ENCODE measurements around the gene NHLRC2.

Gene NHLRC2

GRCh38 chr10:113865901-113866300, 11.4 kb downstream of the NHLRC2 start:
- no peak for DNase-seq (ENCODE audit: low spot score)

DNA sequence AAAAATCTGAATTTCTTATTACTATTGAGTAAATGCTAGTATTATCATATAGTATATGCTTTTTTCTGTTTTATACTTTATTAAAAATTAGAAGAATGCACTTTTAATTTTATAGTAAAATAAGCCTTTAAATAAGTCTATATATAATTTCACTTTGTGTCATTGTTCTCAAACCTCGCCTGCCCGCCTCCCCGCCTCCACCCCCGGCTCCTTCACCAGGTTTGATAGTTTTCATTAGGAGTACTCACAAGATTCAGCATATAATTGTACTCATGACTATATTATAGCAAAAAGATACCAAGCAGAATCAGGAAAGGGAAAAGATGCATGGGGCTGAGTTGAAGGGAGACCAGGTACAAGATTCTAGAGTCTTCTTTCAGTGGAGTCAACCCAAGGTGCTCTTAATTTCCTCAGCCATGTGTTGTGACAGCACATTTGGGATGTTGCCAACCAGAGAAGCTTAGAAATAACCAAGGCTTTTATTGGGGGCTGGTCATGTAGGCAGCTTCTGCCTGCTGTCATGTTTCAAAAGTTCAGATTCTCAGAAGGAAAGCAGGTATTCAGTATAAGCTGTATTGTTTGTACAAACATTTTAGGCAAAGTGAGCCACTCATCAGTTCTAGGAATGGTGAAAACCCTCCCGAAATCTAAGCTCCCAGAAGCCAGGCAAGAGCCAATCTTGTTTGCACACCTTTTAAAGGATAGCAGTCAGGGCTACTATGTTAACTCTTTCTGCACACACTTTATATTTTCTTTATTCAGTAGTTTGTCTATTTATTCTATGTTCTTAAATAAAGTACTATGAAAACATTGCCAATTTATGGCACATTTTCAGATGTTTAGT, 12.3 kb downstream of the NHLRC2 start:
- no peak for DNase-seq (ENCODE audit: low spot score)

GRCh38 chr10:113867904-113868303, 13.4 kb downstream of the NHLRC2 start:
- DNase-seq (ENCODE audit: low spot score): no peak

DNA sequence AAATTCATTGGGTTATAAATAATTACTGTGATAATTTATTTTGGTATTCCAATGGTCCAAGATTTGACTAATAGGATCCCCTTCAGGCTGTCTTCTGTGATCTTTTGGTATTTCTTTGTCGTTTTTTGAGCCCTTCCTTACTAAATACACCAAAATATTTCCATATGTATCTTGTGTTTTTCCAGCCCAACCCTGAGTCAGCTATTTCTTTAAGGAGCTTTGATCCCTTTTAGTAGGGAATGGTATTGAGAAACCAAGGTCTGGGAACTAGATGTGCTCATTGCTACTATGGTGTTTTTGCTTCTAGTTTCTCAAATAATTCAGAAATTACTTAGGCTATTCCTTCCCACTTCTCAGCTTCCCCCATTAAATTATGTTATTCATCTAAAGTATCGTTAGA, 15.3 kb downstream of the NHLRC2 start:
- DNase-seq (ENCODE audit: low spot score): no peak

- no peak for DNase-seq (ENCODE audit: low spot score)
Measured at GRCh38 chr10:113872139-113873030, 17.9 kb downstream of the NHLRC2 start.

GRCh38 chr10:113875212-113875611, 20.8 kb downstream of the NHLRC2 start:
- no peak for DNase-seq (ENCODE audit: low spot score)

DNA sequence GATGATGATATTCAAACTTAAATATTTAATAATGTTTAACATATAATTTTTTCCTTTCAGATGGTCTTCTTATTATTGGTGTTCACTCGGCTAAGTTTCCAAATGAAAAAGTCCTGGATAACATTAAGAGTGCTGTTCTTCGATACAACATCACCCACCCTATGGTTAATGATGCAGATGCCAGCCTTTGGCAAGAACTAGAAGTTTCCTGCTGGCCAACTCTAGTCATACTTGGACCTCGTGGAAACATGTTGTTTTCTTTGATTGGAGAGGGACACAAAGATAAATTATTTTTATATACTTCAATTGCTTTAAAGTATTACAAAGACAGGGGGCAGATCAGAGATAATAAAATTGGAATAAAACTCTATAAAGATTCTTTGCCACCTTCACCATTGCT, 22.0 kb downstream of the NHLRC2 start:
- DNase-seq (ENCODE audit: low spot score): no peak

GRCh38 chr10:113879691-113880090, 25.2 kb downstream of the NHLRC2 start:
- no peak for DNase-seq (ENCODE audit: low spot score)

- DNase-seq (ENCODE audit: low spot score): no peak
Measured at GRCh38 chr10:113880236-113880635, 25.8 kb downstream of the NHLRC2 start.

DNA sequence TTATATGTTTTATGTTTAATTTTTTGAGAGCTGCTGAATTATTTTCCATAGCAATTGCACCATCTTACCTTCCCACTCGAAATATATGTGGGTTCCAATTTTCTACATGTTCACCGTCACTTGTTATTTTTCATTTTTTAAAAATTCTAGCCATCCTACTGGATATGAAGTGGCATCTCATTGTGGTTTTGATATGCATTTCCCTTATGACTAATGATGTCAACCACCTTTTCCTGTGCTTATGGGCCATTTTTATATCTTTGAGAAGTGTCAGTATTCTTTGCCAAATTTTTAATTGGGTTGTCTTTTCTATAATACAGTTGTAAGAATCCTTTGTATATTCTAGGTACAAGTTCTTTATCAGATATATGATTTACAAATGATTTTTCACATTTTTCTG, 27.8 kb downstream of the NHLRC2 start:
- no peak for DNase-seq (ENCODE audit: low spot score)

GRCh38 chr10:113889911-113890310, 35.5 kb downstream of the NHLRC2 start:
- no peak for DNase-seq (ENCODE audit: low spot score)

- no peak for DNase-seq (ENCODE audit: low spot score)
Measured at GRCh38 chr10:113890769-113891168, 36.3 kb downstream of the NHLRC2 start.

- no peak for DNase-seq (ENCODE audit: low spot score)
Measured at GRCh38 chr10:113891476-113891875, 37.0 kb downstream of the NHLRC2 start.

DNA sequence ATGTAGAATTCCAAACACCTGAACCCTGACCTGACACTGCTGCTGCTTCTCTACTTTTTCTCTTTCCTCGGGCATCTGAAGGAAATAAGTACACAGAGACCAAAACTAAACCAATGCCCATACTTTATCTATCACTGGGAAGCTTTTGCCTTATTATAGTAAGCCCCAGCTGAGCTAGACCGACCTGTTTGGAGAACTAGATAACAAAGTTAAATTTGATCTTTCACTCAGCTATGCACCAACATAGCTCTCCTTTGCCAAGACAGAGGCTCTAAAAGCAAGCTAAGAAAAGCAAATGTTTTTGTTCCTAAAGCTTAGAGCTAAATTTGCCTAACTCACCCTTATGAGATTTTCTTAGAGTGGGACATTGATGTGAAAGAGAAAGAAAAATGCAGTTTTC, 39.1 kb downstream of the NHLRC2 start:
- DNase-seq (ENCODE audit: low spot score): no peak

- no peak for DNase-seq (ENCODE audit: low spot score)
Measured at GRCh38 chr10:113894581-113894980, 40.1 kb downstream of the NHLRC2 start.

DNA sequence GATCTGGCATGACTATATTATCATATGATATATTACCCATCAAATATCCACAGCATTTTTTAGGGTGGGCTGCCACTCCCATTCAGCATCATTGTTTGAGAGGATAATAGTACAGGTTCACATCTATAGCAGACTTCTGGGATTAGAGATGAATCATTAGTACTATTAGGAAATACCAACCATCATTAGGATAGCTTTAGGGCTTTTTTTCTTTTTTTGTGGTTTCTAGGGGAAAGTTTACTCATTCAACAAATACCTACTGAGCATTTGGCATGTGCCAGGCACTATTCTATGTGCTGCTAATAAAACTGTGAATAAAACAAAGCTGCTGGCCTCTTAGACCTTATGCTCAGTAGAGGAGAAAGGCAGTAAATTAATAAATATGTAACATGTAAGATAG, 40.6 kb downstream of the NHLRC2 start:
- peak; percentile 57 for DNase-seq (ENCODE audit: low spot score)

DNA sequence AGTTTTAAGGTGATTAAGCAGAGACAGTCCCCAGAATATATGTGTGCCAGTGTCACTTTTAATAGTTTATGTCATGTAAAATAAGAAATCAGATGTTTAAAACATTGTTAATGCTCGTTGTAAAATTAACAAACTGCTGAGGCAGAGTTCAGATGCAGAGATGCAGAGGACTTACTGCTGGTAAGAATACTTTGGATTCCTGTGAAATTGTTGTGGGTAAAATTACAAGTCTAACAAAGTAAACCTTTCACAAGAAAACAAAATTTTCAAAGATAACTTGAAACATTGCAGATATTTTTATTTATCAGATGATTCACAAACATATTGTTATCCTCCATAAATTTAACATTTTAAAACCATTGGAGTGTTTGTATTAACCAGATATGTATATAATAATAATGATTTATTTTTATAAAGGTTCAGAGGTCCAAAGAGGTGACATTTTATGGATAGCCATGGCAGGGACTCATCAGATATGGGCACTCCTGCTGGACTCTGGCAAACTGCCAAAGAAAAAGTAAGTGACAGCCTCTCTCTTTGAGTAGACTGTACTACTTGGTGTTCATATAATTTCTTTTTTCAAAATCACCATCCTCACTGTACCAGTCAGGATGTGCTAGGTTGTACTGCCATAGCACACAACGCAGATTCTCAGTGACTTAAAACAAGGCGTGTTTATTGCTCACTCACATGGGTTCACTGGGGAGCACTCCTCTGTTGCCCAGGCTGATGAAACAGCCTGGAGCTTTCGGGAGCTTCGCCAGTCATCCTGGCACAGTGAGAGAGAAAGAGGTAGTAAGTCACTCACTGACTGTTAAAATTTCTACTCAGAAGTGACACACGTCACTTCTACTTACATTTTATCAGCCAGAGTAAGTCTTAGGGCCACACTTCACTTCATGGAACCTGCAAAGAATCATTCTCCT, 43.5 kb downstream of the NHLRC2 start:
- DNase-seq (ENCODE audit: low spot score): no peak

DNA sequence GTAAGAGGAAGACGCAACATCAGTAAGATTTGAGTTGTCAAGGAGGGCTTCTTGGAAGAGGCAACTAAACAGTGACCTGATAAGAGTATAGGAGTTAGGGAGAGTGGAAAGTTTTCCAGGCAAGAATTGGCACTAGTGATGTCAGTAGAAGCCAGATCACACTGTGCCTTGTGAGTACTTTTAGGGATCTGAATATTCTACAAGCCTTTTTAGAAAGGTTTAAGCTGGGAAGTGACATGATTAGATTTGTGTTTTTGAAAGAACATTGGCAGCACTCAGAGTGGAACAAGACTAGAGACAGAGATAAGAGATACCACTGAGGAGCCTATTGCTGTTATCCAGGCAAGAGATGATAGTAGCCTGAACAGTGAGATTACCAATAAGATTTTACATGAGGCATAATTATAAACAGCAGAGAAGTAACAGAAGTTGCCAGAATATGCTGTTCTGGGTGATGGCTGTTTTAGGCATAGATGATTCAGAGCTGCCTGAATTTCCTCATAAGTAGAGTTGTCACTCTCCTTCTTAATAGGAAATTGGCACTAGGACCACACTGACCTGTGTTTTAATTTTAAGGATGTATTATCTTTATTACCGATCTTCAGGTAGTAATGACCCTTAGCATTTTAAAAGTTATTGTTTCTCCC, 45.6 kb downstream of the NHLRC2 start:
- DNase-seq (ENCODE audit: low spot score): no peak

DNA sequence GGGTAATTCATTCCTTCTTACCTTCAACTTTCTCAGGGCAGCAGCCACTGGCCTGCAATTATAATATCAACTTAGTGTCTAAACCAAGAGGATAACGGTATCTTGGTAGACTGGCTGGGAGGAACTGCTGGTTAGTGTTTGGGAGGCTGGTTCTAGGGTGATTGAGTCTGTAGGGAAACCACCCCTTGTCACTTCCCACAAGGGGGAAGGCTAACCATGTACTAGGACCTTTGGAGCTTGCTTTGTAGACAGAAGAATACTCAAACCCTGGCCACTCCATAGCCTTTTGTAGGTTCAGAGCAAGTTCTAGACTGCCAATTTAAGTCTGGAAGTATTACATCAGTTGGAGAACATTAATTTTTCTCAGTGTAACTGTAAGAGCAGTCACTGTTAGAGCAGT, 51.3 kb downstream of the NHLRC2 start:
- no peak for DNase-seq (ENCODE audit: low spot score)

GRCh38 chr10:113907166-113907565, 52.7 kb downstream of the NHLRC2 start:
- DNase-seq (ENCODE audit: low spot score): no peak

DNA sequence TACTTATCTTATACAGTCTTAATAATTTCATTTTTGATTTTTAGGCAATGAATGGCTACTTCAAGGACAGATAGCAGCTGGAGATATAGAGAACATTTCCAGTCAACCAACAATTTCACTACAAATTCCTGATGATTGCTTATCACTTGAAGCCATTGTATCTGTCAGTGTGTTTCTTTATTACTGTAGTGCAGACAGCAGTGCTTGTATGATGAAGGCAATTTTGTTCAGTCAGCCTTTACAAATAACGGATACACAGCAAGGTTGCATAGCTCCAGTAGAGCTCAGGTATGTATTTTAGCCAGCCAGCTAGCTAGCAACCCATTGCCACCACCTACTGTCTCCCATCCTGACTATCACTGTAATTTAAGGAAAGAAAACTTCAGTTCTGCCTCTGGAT, 53.8 kb downstream of the NHLRC2 start:
- no peak for DNase-seq (ENCODE audit: low spot score)

- no peak for DNase-seq (ENCODE audit: low spot score)
Measured at GRCh38 chr10:113911113-113911512, 56.7 kb downstream of the NHLRC2 start.

Measured in AG08395 (cell line).